T-cell (primary cell): ENCODE results near the gene CRYGS. TPM values are rescaled to one million over a fixed set of nuclear protein-coding genes. Genes with fewer than 3 reads are reported as not detected.

ENCODE experiments used
- ATAC-seq, 4 experiments: fragments of 200-7000 bp in 3 of 4; fragments of 150-1000 bp in 1 of 4; cut with Tn5 transposase; replicated peaks in 1 of 4; 1 replicate in 3 of 4; 2 replicates in 1 of 4; pipeline ENCODE4 v1.10.0; 2021; ENCODE audit warnings: moderate library complexity in 3 of 4, mild to moderate bottlenecking in 2 of 4, moderate number of reproducible peaks in 1 of 4
- CTCF ChIA-PET, 2 donors: fragments of 300-600 bp; sonication (Branson Sonifier 250); formaldehyde crosslinking; loops; one replicate each; lab custom pipeline; 2022; ENCODE audit warnings: antibody characterized with exemption in 2 of 2; lab: Charles Lee
- POLR2A ChIA-PET, 2 donors: fragments of 300-600 bp; sonication (Branson Sonifier 250); formaldehyde crosslinking; loops; one replicate each; lab custom pipeline; 2022; ENCODE audit warnings: antibody characterized with exemption in 2 of 2; lab: Charles Lee
- DNase-seq, 35 experiments: peaks; one replicate each; pipeline versions ENCODE4 v3.0.0 to v3.0.0-alpha.2; 2013 to 2023
- H3K27ac ChIP-seq: one replicate; pipeline ENCODE4 v1.5.1; 2013; ENCODE audit warnings: low read length
- H3K27me3 ChIP-seq, 2 experiments: replicated peaks in 1 of 2; 1 replicate in 1 of 2; 2 replicates in 1 of 2; pipeline versions ENCODE4 v1.6.1 to v1.7.0; 2013; ENCODE audit warnings: low read length in 1 of 2, mixed read lengths in 1 of 2; ENCODE audit not compliant: control insufficient read depth in 2 of 2, insufficient read depth in 2 of 2; ENCODE audit errors: extremely low read depth in 1 of 2
- H3K36me3 ChIP-seq, 2 donors: 1 replicate in 1 of 2; 2 replicates in 1 of 2; pipeline versions ENCODE4 v1.6.1 to v1.7.0; 2013; ENCODE audit warnings: low read length in 1 of 2; ENCODE audit not compliant: control insufficient read depth in 2 of 2, insufficient read depth in 1 of 2; ENCODE audit errors: extremely low read depth in 1 of 2
- H3K4me1 ChIP-seq, 2 experiments: 1 replicate in 1 of 2; 2 replicates in 1 of 2; pipeline versions ENCODE4 v1.6.1 to v1.7.0; 2013; ENCODE audit warnings: low read length in 2 of 2, mixed read lengths in 1 of 2; ENCODE audit not compliant: insufficient read depth in 2 of 2, control insufficient read depth in 1 of 2; ENCODE audit errors: extremely low read depth in 1 of 2
- H3K4me3 ChIP-seq, 2 donors: 1 replicate in 1 of 2; 2 replicates in 1 of 2; pipeline versions ENCODE4 v1.5.1 to v1.7.0; 2013; ENCODE audit warnings: mild to moderate bottlenecking in 2 of 2, low read length in 1 of 2, moderate library complexity in 1 of 2; ENCODE audit not compliant: control insufficient read depth in 1 of 2; ENCODE audit errors: extremely low read depth in 1 of 2
- H3K9me3 ChIP-seq: 2 replicates; pipeline ENCODE4 v1.7.0; 2013
- H3K27ac Mint-ChIP-seq, 2 donors: one replicate each; pipeline ENCODE4 v1.8.0; 2020 to 2021; ENCODE audit warnings: mild to moderate bottlenecking in 2 of 2, mixed read lengths in 2 of 2
- H3K27me3 Mint-ChIP-seq, 2 donors: one replicate each; pipeline ENCODE4 v1.8.0; 2021 to 2022; ENCODE audit warnings: mixed read lengths in 2 of 2
- H3K36me3 Mint-ChIP-seq: one replicate; pipeline ENCODE4 v1.8.0; 2021; ENCODE audit warnings: mixed read lengths
- H3K4me1 Mint-ChIP-seq, 3 donors: one replicate each; pipeline ENCODE4 v1.8.0; 2020 to 2022; ENCODE audit warnings: mixed read lengths in 3 of 3, mild to moderate bottlenecking in 1 of 3
- H3K4me3 Mint-ChIP-seq, 3 donors: one replicate each; pipeline ENCODE4 v1.8.0; 2020 to 2022; ENCODE audit warnings: mild to moderate bottlenecking in 3 of 3, mixed read lengths in 3 of 3, moderate library complexity in 3 of 3
- H3K9me3 Mint-ChIP-seq, 3 donors: one replicate each; pipeline ENCODE4 v1.8.0; 2020 to 2022; ENCODE audit warnings: mixed read lengths in 3 of 3
- WGBS: methylation state at CpG from one replicate; pipeline ENCODE4 v1.1.5; 2013; ENCODE audit warnings: missing lambda C conversion rate; ENCODE audit not compliant: insufficient coverage; 5-methylcytosine and 5-hydroxymethylcytosine counted together
- total RNA-seq, 35 experiments: library from RNA in 6 of 35; stranded (reverse) in 6 of 35; fragments of 120-200 nt in 1 of 35; gene quantifications; one replicate each; pipeline versions ENCODE4 v1.2.1 to v1.2.4 and lab custom pipeline; 2013 to 2026

The CRYGS gene
- total RNA-seq, 5 donors from 2014 or later (not counting 1 experiment from before 2014, with no cell fraction given), result 5.5 to 10.4 (median 7.8) TPM

GRCh38 chr3:186577521-186577920, 33.3 kb upstream of the CRYGS start:
- Histone ChIP-seq H3K27me3 (no peaks in the 10 kb centered on the region), H3K9me3 (no peaks in the 10 kb centered on the region), H3K4me1 (no peaks in the 10 kb centered on the region), H3K27ac (no peak overlapping the region), H3K36me3 (peaks cover 21 to 70% of the 10 kb centered on the region in 2 donors), H3K4me3 (no peak overlapping the region)
- Mint-ChIP-seq H3K27ac (no peak overlapping the region), H3K4me1 (peaks cover 10 to 24% (median 21%) of the 10 kb centered on the region in 3 donors), H3K9me3 (no peaks in the 10 kb centered on the region), H3K36me3 (peaks cover 73% of the 10 kb centered on the region), H3K27me3 (no peaks in the 10 kb centered on the region), H3K4me3 (no peak overlapping the region)
- ATAC-seq (no peak), DNase-seq (no peak)
- POLR2A ChIA-PET, result interaction anchor here (0.6 to 0.7 kb wide), 4 partner anchors 52 to 645 kb away, joined by 3 to 5 read pairs (median 4); no protein-coding TSS in a partner anchor
- CTCF ChIA-PET, result interaction anchor here in 1 of 2 donors (0.6 to 1.0 kb wide), 2 partner anchors 37 to 142 kb away, joined by 5 read pairs; no protein-coding TSS in a partner anchor
- WGBS, result no CpG with 5 or more reads among the region's 2 CpGs

GRCh38 chr3:186571644-186572013, 27.4 kb upstream of the CRYGS start:
- H3K36me3 Mint-ChIP-seq, result peaks cover 33% of the 10 kb centered on the region
- H3K4me3 ChIP-seq, result peak overlapping the region; percentile 77 to 88
- peaks cover 15 to 29% of the 10 kb centered on the region in 2 donors for H3K36me3 ChIP-seq
- no peaks in the 10 kb centered on the region for H3K27me3 Mint-ChIP-seq
- DNase-seq (no peak), ATAC-seq (no peak)
- no peaks in the 10 kb centered on the region for H3K9me3 ChIP-seq
- no CpG with 5 or more reads among the region's 2 CpGs for WGBS
- peaks cover 51 to 62% (median 61%) of the 10 kb centered on the region in 3 donors for H3K4me1 Mint-ChIP-seq
- H3K4me1 ChIP-seq, result peaks cover 22 to 27% of the 10 kb centered on the region in 2 experiments
- POLR2A ChIA-PET, result interaction anchor here in 1 of 2 donors (0.9 kb wide), 1 partner anchor 19 kb away, joined by 3 read pairs; no protein-coding TSS in a partner anchor
- H3K4me3 Mint-ChIP-seq, result peak overlapping the region; percentile 88 to 92 (median 90)
- no peaks in the 10 kb centered on the region for H3K27me3 ChIP-seq
- peak overlapping the region; percentile 72 to 98 for H3K27ac Mint-ChIP-seq
- CTCF ChIA-PET, result interaction anchor here in 1 of 2 donors (1.4 to 2.8 kb wide), 3 partner anchors 31 to 628 kb away, joined by 5 to 42 read pairs (median 5); no protein-coding TSS in a partner anchor
- no peak overlapping the region for H3K27ac ChIP-seq
- H3K9me3 Mint-ChIP-seq, result no peaks in the 10 kb centered on the region

- DNase-seq, result no peak
- WGBS, result 2% methylated on average over 16 of the region's 21 CpGs
- no peaks in the 10 kb centered on the region for H3K27me3 Mint-ChIP-seq
These were observed 26.9 kb upstream of the CRYGS start for GRCh38 chr3:186570941-186571643.

GRCh38 chr3:186570096-186570940, 26.1 kb upstream of the CRYGS start, which contains the start of gene DNAJB11:
TSS of gene DNAJB11 (plus strand) at chr3:186570720. CDS start at chr3:186570898, 178 bp downstream.
- peak; percentile 85 to 87 (median 86) for ATAC-seq
- 0% methylated on average over 50 of the region's 59 CpGs for WGBS
- H3K27me3 Mint-ChIP-seq, result no peaks in the 10 kb centered on the region

More at GRCh38 chr3:186570941-186571643, 26.9 kb upstream of the CRYGS start:
- H3K27me3 ChIP-seq, result no peaks in the 10 kb centered on the region
- H3K4me1 ChIP-seq, result peaks cover 25 to 33% of the 10 kb centered on the region in 2 experiments
- no peak for ATAC-seq
- peaks cover 56 to 65% (median 63%) of the 10 kb centered on the region in 3 donors for H3K4me1 Mint-ChIP-seq
- H3K9me3 Mint-ChIP-seq, result no peaks in the 10 kb centered on the region
- ChIA-PET POLR2A (interaction anchor here (0.7 to 1.5 kb wide), 13 partner anchors 8 to 985 kb away, joined by 3 to 22 read pairs (median 4); partner anchors contain the start of genes EIF4A2 (in 2 of the 2), SENP2 (in 1 of the 2) and TRA2B (in 1 of the 2)), CTCF (interaction anchor here in 1 of 2 donors (0.6 to 2.8 kb wide), 9 partner anchors 30 to 633 kb away, joined by 3 to 42 read pairs (median 5); partner anchors contain the start of genes ETV5, RPL39L and TRA2B)
- peak overlapping the region; percentile 72 to 98 for H3K27ac Mint-ChIP-seq
- peak overlapping the region; percentile 77 to 88 for H3K4me3 ChIP-seq
- H3K36me3 ChIP-seq, result peaks cover 13 to 24% of the 10 kb centered on the region in 2 donors
- peak overlapping the region; percentile 78 for H3K27ac ChIP-seq
- no peaks in the 10 kb centered on the region for H3K9me3 ChIP-seq
- H3K36me3 Mint-ChIP-seq, result peaks cover 29% of the 10 kb centered on the region
- peak overlapping the region; percentile 88 to 92 (median 90) for H3K4me3 Mint-ChIP-seq

GRCh38 chr3:186569779-186570095, 25.6 kb upstream of the CRYGS start:
- Mint-ChIP-seq H3K4me3 (peak overlapping the region; percentile 88 to 92 (median 90)), H3K36me3 (peaks cover 20% of the 10 kb centered on the region), H3K27me3 (no peaks in the 10 kb centered on the region), H3K9me3 (no peaks in the 10 kb centered on the region), H3K4me1 (peaks cover 65 to 68% (median 67%) of the 10 kb centered on the region in 3 donors), H3K27ac (peak overlapping the region; percentile 96 to 98)
- DNase-seq, result no peak
- no peak for ATAC-seq
- Histone ChIP-seq H3K4me1 (peaks cover 25 to 36% of the 10 kb centered on the region in 2 experiments), H3K36me3 (peaks cover 3 to 12% of the 10 kb centered on the region in 2 donors), H3K4me3 (peak overlapping the region; percentile 70 to 77), H3K27me3 (no peaks in the 10 kb centered on the region), H3K9me3 (no peaks in the 10 kb centered on the region), H3K27ac (peak overlapping the region; percentile 80)
- POLR2A ChIA-PET, result interaction anchor here (0.5 to 1.5 kb wide), 15 partner anchors 9 to 984 kb away, joined by 3 to 22 read pairs (median 4); partner anchors contain the start of genes EIF4A2 (in 2 of the 2), SENP2 (in 1 of the 2) and TRA2B (in 1 of the 2)
- CTCF ChIA-PET, result interaction anchor here (0.8 to 2.8 kb wide), 12 partner anchors 20 to 626 kb away, joined by 3 to 42 read pairs (median 4); partner anchors contain the start of genes EIF4A2 (in 1 of the 2), ETV5 (in 1 of the 2) and RPL39L (in 1 of the 2)
- WGBS, result no CpG with 5 or more reads among the region's 7 CpGs

More at GRCh38 chr3:186570096-186570940, 26.1 kb upstream of the CRYGS start, which contains the start of gene DNAJB11:
- Mint-ChIP-seq H3K4me1 (peaks cover 63 to 68% (median 64%) of the 10 kb centered on the region in 3 donors), H3K4me3 (peak within 1 kb of the TSS; percentile 88 to 92 (median 90)), H3K9me3 (no peaks in the 10 kb centered on the region), H3K27ac (peak within 1 kb of the TSS; percentile 96 to 98), H3K36me3 (peaks cover 21% of the 10 kb centered on the region)
- H3K4me3 ChIP-seq, result peak within 1 kb of the TSS; percentile 77 to 88
- no peaks in the 10 kb centered on the region for H3K27me3 ChIP-seq
- no peaks in the 10 kb centered on the region for H3K9me3 ChIP-seq
- H3K27ac ChIP-seq, result peak within 1 kb of the TSS; percentile 80
- peak; percentile 87 to 100 (median 99) for DNase-seq
- ChIA-PET POLR2A (interaction anchor here (0.5 to 1.5 kb wide), 21 partner anchors 9 to 984 kb away, joined by 3 to 22 read pairs (median 4); partner anchors contain the start of genes EIF4A2 (in 2 of the 2), SENP2 (in 1 of the 2) and TRA2B (in 1 of the 2)), CTCF (interaction anchor here in 1 of 2 donors (0.6 to 2.8 kb wide), 14 partner anchors 20 to 632 kb away, joined by 3 to 42 read pairs (median 4); partner anchors contain the start of genes EIF4A2, ETV5, RPL39L and TRA2B)
- H3K4me1 ChIP-seq, result peaks cover 25 to 36% of the 10 kb centered on the region in 2 experiments
- peaks cover 6 to 16% of the 10 kb centered on the region in 2 donors for H3K36me3 ChIP-seq
